Astrocyte of the cerebellum (primary cell): ENCODE data around the gene GRAP.

Experiments
- DNase-seq: peaks from one replicate; pipeline ENCODE4 v3.0.0-alpha.2; 2011; ENCODE audit warnings: low read depth
- H3K4me3 ChIP-seq: 2 replicates; pipeline ENCODE4 v1.5.1; 2011; ENCODE audit warnings: mild to moderate bottlenecking, low read depth, low read length, moderate library complexity
- CTCF ChIP-seq: IDR thresholded peaks from 2 replicates; pipeline ENCODE4 v1.5.1; 2012; ENCODE audit warnings: low read length, low read depth, moderate library complexity, mild to moderate bottlenecking; ENCODE audit errors: missing control alignments
- in situ Hi-C: cut with HindIII; loops from 2 replicates; pipeline ENCODE4 v1.10.0; 2017; ENCODE audit warnings: low sequenced_read_pairs

GRAP gene

GRCh38 chr17:18999911-19000310 is 46.8 kb downstream of the GRAP start:
- no peak for DNase-seq
- in situ Hi-C loops, result no loop called here
- no peak for TF ChIP-seq CTCF
- H3K4me3 ChIP-seq, result no peak overlapping the region

GRCh38 chr17:18999394-18999793 is 47.4 kb downstream of the GRAP start:
- DNase-seq, result no peak
- H3K4me3 ChIP-seq, result no peak overlapping the region
- in situ Hi-C loops, result no loop called here
- TF ChIP-seq CTCF, result no peak

DNA sequence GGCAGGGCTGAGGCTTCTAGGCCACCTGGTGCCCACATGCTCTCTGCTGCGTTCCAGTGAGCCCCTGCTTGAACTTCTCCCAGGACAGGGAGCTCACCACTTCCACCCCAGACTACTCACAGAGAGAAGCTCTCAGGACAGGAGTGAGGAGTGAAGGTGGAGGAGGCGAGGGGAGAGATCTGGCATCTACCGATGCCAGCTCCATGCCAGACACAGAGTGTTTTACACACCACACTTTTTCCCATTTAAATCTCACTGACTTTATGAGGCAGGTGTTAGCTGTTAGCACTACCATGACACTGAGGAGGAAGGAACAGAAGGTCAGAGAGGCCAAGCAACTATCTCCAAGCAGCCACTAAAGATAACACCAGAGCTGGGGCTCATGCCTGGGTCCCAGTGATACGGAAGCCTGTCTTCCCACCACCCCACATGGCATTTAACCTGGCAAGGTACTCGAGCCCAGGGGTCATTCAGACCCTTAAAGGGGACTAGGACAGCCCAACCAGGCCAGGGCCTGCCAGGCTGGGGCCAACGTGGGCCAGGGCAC is 49.0 kb downstream of the GRAP start:
- no peak for TF ChIP-seq CTCF
- DNase-seq, result no peak
- no peak overlapping the region for H3K4me3 ChIP-seq
- in situ Hi-C loops, result no loop called here

DNA sequence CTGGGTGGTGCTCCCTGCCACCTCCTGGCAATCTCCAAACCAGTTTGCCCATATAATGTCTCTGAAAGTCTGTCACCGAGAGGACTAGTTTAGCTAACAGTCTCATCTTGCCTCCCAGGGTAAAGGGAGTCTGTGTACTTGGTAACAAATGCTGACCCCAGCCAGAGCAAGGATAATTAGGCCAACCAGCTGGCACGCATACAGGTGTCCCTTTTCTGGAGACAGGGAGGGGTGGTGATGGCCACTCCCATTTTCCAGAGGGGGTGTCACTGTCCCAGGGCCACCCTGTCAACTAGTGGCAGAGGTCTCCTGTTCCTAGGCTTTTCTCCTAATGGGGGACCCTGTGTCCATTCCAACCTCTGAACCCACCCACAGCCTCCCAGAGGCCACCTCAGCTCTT is 50.3 kb downstream of the GRAP start:
- TF ChIP-seq CTCF, result no peak
- no peak for DNase-seq
- no peak overlapping the region for H3K4me3 ChIP-seq
- in situ Hi-C loops, result no loop called here

DNA sequence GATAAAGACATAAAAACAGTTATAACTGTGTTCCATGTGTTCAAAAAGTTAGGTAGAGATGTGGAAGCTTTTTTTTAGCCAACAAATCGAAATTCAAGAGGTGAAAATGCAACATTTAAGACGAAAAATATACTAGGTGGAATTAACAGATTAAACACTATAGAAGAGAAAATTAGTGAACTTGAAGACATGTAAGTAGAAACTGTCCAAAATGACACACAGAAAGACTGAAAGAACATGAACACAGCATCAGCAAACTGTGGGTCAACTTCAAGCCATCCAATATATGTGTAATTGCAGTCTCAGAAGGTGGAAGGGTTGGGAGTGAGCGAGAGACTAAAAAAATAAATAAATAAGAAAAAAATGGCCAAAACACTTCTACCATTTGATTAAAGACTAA is 51.5 kb downstream of the GRAP start:
- H3K4me3 ChIP-seq, result no peak overlapping the region
- no peak for TF ChIP-seq CTCF
- in situ Hi-C loops, result no loop called here

DNA sequence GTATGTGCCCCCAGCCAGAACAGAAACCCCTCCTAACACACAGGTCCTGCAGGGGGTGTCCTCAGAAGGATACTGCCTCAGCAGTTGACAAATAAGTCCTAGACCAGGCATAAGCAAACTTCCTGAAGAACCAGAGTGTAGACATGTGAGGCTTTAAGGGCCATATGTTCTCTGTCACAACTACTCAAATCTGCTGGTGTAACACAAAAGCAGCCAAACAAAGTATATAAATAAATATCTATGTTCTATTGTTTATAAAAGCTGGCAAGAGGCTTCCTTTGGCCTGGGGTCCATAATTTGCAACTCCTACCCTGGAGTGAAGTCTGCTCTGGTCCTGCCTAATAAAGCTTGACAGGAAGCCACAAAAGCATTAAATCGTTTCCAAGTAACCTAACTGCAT is 52.1 kb downstream of the GRAP start:
- TF ChIP-seq CTCF, result no peak
- H3K4me3 ChIP-seq, result no peak overlapping the region
- in situ Hi-C loops, result no loop called here
- DNase-seq, result no peak

More for the DNA sequence above, 51.5 kb downstream of the GRAP start:
- no peak for DNase-seq

DNA sequence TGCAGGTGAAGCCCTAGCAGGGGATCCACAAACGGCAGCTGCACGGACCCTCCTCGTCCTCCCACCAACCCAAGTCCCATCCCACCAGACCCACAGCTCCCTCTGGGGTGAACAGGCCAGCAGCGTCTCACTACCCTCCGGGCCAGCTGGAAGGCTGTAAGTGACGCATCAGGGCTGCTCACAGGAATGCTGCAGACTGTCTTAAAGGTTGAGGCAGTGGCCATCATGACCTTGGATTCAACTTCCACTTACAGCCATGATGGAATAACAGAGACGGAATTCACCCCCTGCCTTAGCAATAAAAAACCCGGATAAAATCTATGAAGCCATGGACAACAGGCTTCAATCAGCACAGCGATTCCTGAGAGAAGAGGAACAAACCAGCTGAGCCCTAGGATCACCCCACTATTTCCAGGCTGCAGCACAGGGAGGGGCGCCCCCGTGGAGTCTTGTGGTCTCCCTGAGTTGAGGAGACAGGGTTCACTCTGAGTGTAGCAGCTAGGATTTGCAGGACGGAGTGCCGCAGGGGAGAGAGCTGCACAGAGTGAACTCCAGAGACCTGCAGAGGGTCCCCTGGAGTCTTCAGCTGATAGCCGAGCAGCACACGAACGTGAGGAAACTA is 52.7 kb downstream of the GRAP start:
- no peak overlapping the region for H3K4me3 ChIP-seq
- in situ Hi-C loops, result no loop called here
- no peak for DNase-seq
- TF ChIP-seq CTCF, result no peak
